ENCODE measurements around the gene STS.

STS gene

GRCh38 chrX:7147413-7147977 is at the start of gene STS:
STS (plus strand) TSS chrX:7147712; CDS start chrX:7253200, 105,488 bp downstream.
- no peak for TF ChIP-seq CTCF (IDR thresholded peaks at IDR 0.05; ENCODE audit: insufficient read depth, low read length, poor library complexity, severe bottlenecking)
- Histone ChIP-seq H3K27me3 (replicated peaks; ENCODE audit: control insufficient read depth, insufficient read depth, low read length) (no peaks in the 10 kb centered on the region), H3K36me3 (ENCODE audit: control insufficient read depth, insufficient read depth, low read length) (peaks cover 1% of the 10 kb centered on the region; the same call in 1 of the 2 replicates), H3K4me3 (replicated peaks; ENCODE audit: low read depth, low read length) (peak within 1 kb of the TSS; percentile 72)
- DNase-seq (ENCODE audit: extremely low read depth, insufficient read length) = no peak

- Histone ChIP-seq H3K27me3 (replicated peaks; ENCODE audit: control insufficient read depth, insufficient read depth, low read length) (no peaks in the 10 kb centered on the region), H3K36me3 (ENCODE audit: control insufficient read depth, insufficient read depth, low read length) (peaks cover 2% of the 10 kb centered on the region)
- DNase-seq (ENCODE audit: extremely low read depth, insufficient read length) = no peak
Measured at GRCh38 chrX:7100022-7100421, 47.5 kb upstream of the STS start.

GRCh38 chrX:7102119-7102518 is 45.4 kb upstream of the STS start:
- Histone ChIP-seq H3K36me3 (ENCODE audit: control insufficient read depth, insufficient read depth, low read length) (peaks cover 2% of the 10 kb centered on the region), H3K4me3 (replicated peaks; ENCODE audit: low read depth, low read length) (no peak overlapping the region), H3K27me3 (replicated peaks; ENCODE audit: control insufficient read depth, insufficient read depth, low read length) (no peaks in the 10 kb centered on the region)
- no peak for DNase-seq (ENCODE audit: extremely low read depth, insufficient read length)
- TF ChIP-seq CTCF (IDR thresholded peaks at IDR 0.05; ENCODE audit: insufficient read depth, low read length, poor library complexity, severe bottlenecking) = no peak

More at GRCh38 chrX:7100022-7100421, 47.5 kb upstream of the STS start:
- H3K4me3 ChIP-seq (replicated peaks; ENCODE audit: low read depth, low read length) = no peak overlapping the region
- TF ChIP-seq CTCF (IDR thresholded peaks at IDR 0.05; ENCODE audit: insufficient read depth, low read length, poor library complexity, severe bottlenecking) = no peak

GRCh38 chrX:7106649-7107048 is 40.9 kb upstream of the STS start:
- TF ChIP-seq CTCF (IDR thresholded peaks at IDR 0.05; ENCODE audit: insufficient read depth, low read length, poor library complexity, severe bottlenecking) = no peak
- H3K36me3 ChIP-seq (ENCODE audit: control insufficient read depth, insufficient read depth, low read length) = no peaks in the 10 kb centered on the region; the same call in 1 of the 2 replicates
- H3K27me3 ChIP-seq (replicated peaks; ENCODE audit: control insufficient read depth, insufficient read depth, low read length) = no peaks in the 10 kb centered on the region
- no peak for DNase-seq (ENCODE audit: extremely low read depth, insufficient read length)
- H3K4me3 ChIP-seq (replicated peaks; ENCODE audit: low read depth, low read length) = no peak overlapping the region

- H3K4me3 ChIP-seq (replicated peaks; ENCODE audit: low read depth, low read length) = no peak overlapping the region
- TF ChIP-seq CTCF (IDR thresholded peaks at IDR 0.05; ENCODE audit: insufficient read depth, low read length, poor library complexity, severe bottlenecking) = no peak
- no peaks in the 10 kb centered on the region for H3K27me3 ChIP-seq (replicated peaks; ENCODE audit: control insufficient read depth, insufficient read depth, low read length)
- no peak for DNase-seq (ENCODE audit: extremely low read depth, insufficient read length)
- no peaks in the 10 kb centered on the region; the same call in 1 of the 2 replicates for H3K36me3 ChIP-seq (ENCODE audit: control insufficient read depth, insufficient read depth, low read length)
Measured at GRCh38 chrX:7108030-7108429, 39.5 kb upstream of the STS start.
